Fibroblast of the aortic adventitia (primary cell): Measurements from ENCODE around the gene SNX8. TPM values are rescaled to one million over a fixed set of nuclear protein-coding genes. Genes with fewer than 3 reads are reported as not detected.
A peak's percentile ranks its signal among the peaks of the same experiment; 100 is the strongest.

Experiments
- DNase-seq: peaks from one replicate; pipeline ENCODE4 v3.0.0-alpha.2; 2010; ENCODE audit warnings: low read depth
- H3K4me3 ChIP-seq: 2 replicates; pipeline ENCODE4 v1.5.1; 2011; ENCODE audit warnings: low read depth, mild to moderate bottlenecking, control low read depth, low read length, moderate library complexity
- CTCF ChIP-seq: IDR thresholded peaks from 2 replicates; pipeline ENCODE4 v1.5.1; 2011; ENCODE audit warnings: mild to moderate bottlenecking, low read length, control low read depth, inconsistent platforms; ENCODE audit not compliant: insufficient read depth
- total RNA-seq: library from RNA; depleted of rRNA; stranded (reverse); fragments of >200 nt; gene quantifications from 2 replicates; pipeline ENCODE4 v1.2.3, GENCODE V29; 2012; ENCODE audit warnings: low replicate concordance

SNX8 gene
- total RNA-seq, 1 donor = 19.4 TPM

- DNase-seq = no peak
- TF ChIP-seq CTCF = no peak
- no peak overlapping the region for H3K4me3 ChIP-seq
These were observed 62.1 kb downstream of the SNX8 start for GRCh38 chr7:2251841-2252771.

GRCh38 chr7:2251381-2251780 is 62.9 kb downstream of the SNX8 start:
- DNase-seq = no peak
- TF ChIP-seq CTCF = no peak

GRCh38 chr7:2249744-2250323 is 64.4 kb downstream of the SNX8 start:
- no peak for TF ChIP-seq CTCF
- DNase-seq = no peak
- no peak overlapping the region for H3K4me3 ChIP-seq

More at GRCh38 chr7:2251381-2251780, 62.9 kb downstream of the SNX8 start:
- no peak overlapping the region for H3K4me3 ChIP-seq

- DNase-seq = peak; percentile 90
- TF ChIP-seq CTCF = no peak
- H3K4me3 ChIP-seq = peak overlapping the region; percentile 31
These were observed 65.1 kb downstream of the SNX8 start for GRCh38 chr7:2248984-2249694.

GRCh38 chr7:2247141-2247995 is 66.9 kb downstream of the SNX8 start:
- DNase-seq = peak; percentile 15
- H3K4me3 ChIP-seq = no peak overlapping the region
- peak; percentile 77 for TF ChIP-seq CTCF
